GM21526 (cell line): ENCODE data around the gene ZNHIT2.

Source experiments
- ATAC-seq: cut with Tn5 transposase; IDR thresholded peaks from one replicate; pipeline ENCODE4 v1.9.1; 2021; ENCODE audit warnings: moderate library complexity; ENCODE audit not compliant: unreplicated experiment, low FRiP score

The ZNHIT2 gene

GRCh38 chr11:65134952-65135632 is 17.6 kb upstream of the ZNHIT2 start:
- ATAC-seq = peak; percentile 49

GRCh38 chr11:65134240-65134951 is 16.9 kb upstream of the ZNHIT2 start, which contains the start of gene SYVN1:
SYVN1 (minus strand) TSS chr11:65134519; CDS start chr11:65133601, 918 bp downstream.
- ATAC-seq = peak; percentile 46

GRCh38 chr11:65133724-65134123 is 16.2 kb upstream of the ZNHIT2 start:
- no peak for ATAC-seq

GRCh38 chr11:65132988-65133700 is 15.6 kb upstream of the ZNHIT2 start:
- no peak for ATAC-seq

GRCh38 chr11:65132238-65132987 is 14.9 kb upstream of the ZNHIT2 start:
- no peak for ATAC-seq

GRCh38 chr11:65131895-65132237 is 14.4 kb upstream of the ZNHIT2 start:
- no peak for ATAC-seq

GRCh38 chr11:65131417-65131776 is 13.9 kb upstream of the ZNHIT2 start:
- no peak for ATAC-seq

GRCh38 chr11:65130631-65131416 is 13.3 kb upstream of the ZNHIT2 start:
- no peak for ATAC-seq

GRCh38 chr11:65129649-65130441 is 12.3 kb upstream of the ZNHIT2 start:
- ATAC-seq = no peak

- ATAC-seq = no peak
These were observed 11.0 kb upstream of the ZNHIT2 start for GRCh38 chr11:65128182-65129145.

- ATAC-seq = no peak
These were observed 10.1 kb upstream of the ZNHIT2 start for GRCh38 chr11:65127473-65128181.

- ATAC-seq = no peak
These were observed 9.2 kb upstream of the ZNHIT2 start for GRCh38 chr11:65126624-65127274.

- ATAC-seq = no peak
These were observed 7.9 kb upstream of the ZNHIT2 start for GRCh38 chr11:65125197-65126056.

GRCh38 chr11:65124480-65125196 is 7.1 kb upstream of the ZNHIT2 start:
- no peak for ATAC-seq

- ATAC-seq = peak; percentile 53
These were observed 4.6 kb upstream of the ZNHIT2 start, which contains the start of the genes FAU and MRPL49 for GRCh38 chr11:65121865-65122696. FAU (minus strand) TSS chr11:65122134; CDS start chr11:65121813, 321 bp downstream. MRPL49 (plus strand) TSS chr11:65122321; CDS start chr11:65122347, 26 bp downstream.
